SK-N-SH (cell line): Measurements from ENCODE around the gene TUBA4B. TPM values are rescaled to one million over a fixed set of nuclear protein-coding genes. Genes with fewer than 3 reads are reported as not detected.

Experiments used
- CTCF ChIA-PET: fragments of 300-600, 350-600 bp; formaldehyde crosslinking; extraction: SDS; loops from one replicate; lab custom pipeline; 2021; lab: Yijun Ruan, JAX
- POLR2A ChIA-PET: fragments of 350-600 bp; sonication (Branson Sonifier 250); formaldehyde crosslinking; extraction: SDS; loops from one replicate; lab custom pipeline; 2020; ENCODE audit warnings: antibody characterized with exemption, inconsistent platforms; lab: Yijun Ruan, JAX
- DNase-seq: peaks from one replicate; pipeline ENCODE4 v3.0.0; 2012
- H2AFZ ChIP-seq: fragments of 200-600 bp; sonication (generic); 2 replicates; pipeline ENCODE4 v1.8.1; 2016; ENCODE audit warnings: antibody characterized with exemption, mild to moderate bottlenecking, low read depth
- H3F3A ChIP-seq: fragments of 200-600 bp; sonication (generic); replicated peaks from 2 replicates; pipeline ENCODE3; 2016; ENCODE audit warnings: antibody characterized with exemption, mild to moderate bottlenecking; ENCODE audit not compliant: insufficient read depth
- H3K27ac ChIP-seq, 2 experiments: fragments of 200-500 bp in 1 of 2; fragments of 200-600 bp in 1 of 2; sonication (Bioruptor generic) in 1 of 2; sonication (generic), shearing (Covaris generic) in 1 of 2; 2 replicates each; pipeline versions ENCODE4 v1.5.1 to v1.6.1; 2014 to 2016; ENCODE audit warnings: low read depth in 2 of 2, inconsistent platforms in 1 of 2, low read length in 1 of 2, mild to moderate bottlenecking in 1 of 2, mixed read lengths in 1 of 2
- H3K27me3 ChIP-seq: fragments of 200-600 bp; sonication (generic), shearing (Covaris generic); 2 replicates; pipeline ENCODE4 v1.6.1; 2016; ENCODE audit warnings: mixed run types; ENCODE audit not compliant: insufficient read depth
- H3K36me3 ChIP-seq, 2 experiments: fragments of 200-500 bp in 1 of 2; fragments of 200-600 bp in 1 of 2; sonication (Bioruptor generic) in 1 of 2; sonication (generic) in 1 of 2; replicated peaks in 1 of 2; 2 replicates each; pipeline versions ENCODE3 to v1.5.1; 2014 to 2016; ENCODE audit warnings: low read length in 1 of 2, mild to moderate bottlenecking in 1 of 2; ENCODE audit not compliant: insufficient read depth in 2 of 2, control insufficient read depth in 1 of 2
- H3K4me1 ChIP-seq, 2 experiments: fragments of 200-500 bp in 1 of 2; fragments of 200-600 bp in 1 of 2; sonication (Bioruptor generic) in 1 of 2; sonication (generic), shearing (Covaris generic) in 1 of 2; 2 replicates each; pipeline versions ENCODE4 v1.5.1 to v1.6.1; 2014 to 2016; ENCODE audit warnings: low read depth in 1 of 2, low read length in 1 of 2, mixed run types in 1 of 2; ENCODE audit not compliant: insufficient read depth in 2 of 2, control insufficient read depth in 1 of 2
- H3K4me2 ChIP-seq: fragments of 200-600 bp; sonication (generic), shearing (Covaris generic); 2 replicates; pipeline ENCODE4 v1.6.1; 2017; ENCODE audit warnings: mixed run types
- H3K4me3 ChIP-seq, 2 experiments: fragments of 200-500 bp in 1 of 2; fragments of 200-600 bp in 1 of 2; sonication (Bioruptor generic) in 1 of 2; sonication (generic), shearing (Covaris generic) in 1 of 2; 2 replicates each; pipeline versions ENCODE4 v1.5.1 to v1.8.1; 2014 to 2016; ENCODE audit warnings: low read depth in 2 of 2, inconsistent platforms in 1 of 2, low read length in 1 of 2, mild to moderate bottlenecking in 1 of 2, mixed read lengths in 1 of 2, moderate library complexity in 1 of 2
- H3K79me2 ChIP-seq: fragments of 200-600 bp; sonication (generic); 2 replicates; pipeline ENCODE4 v1.8.1; 2017; ENCODE audit warnings: mild to moderate bottlenecking; ENCODE audit not compliant: insufficient read depth
- H3K9ac ChIP-seq: fragments of 200-600 bp; sonication (generic); 2 replicates; pipeline ENCODE4 v1.6.1; 2017; ENCODE audit warnings: mixed run types
- H3K9me2 ChIP-seq: fragments of 200-600 bp; sonication (generic); 2 replicates; pipeline ENCODE4 v1.6.1; 2017; ENCODE audit warnings: mixed run types
- H3K9me3 ChIP-seq: fragments of 200-600 bp; sonication (generic); 2 replicates; pipeline ENCODE4 v1.6.1; 2017; ENCODE audit warnings: mixed run types, mild to moderate bottlenecking, moderate library complexity
- H4K20me1 ChIP-seq: fragments of 200-600 bp; sonication (generic); 2 replicates; pipeline ENCODE4 v1.6.1; 2017; ENCODE audit warnings: mild to moderate bottlenecking, mixed run types; ENCODE audit not compliant: insufficient read depth
- EZH2phosphoT487 ChIP-seq: fragments of 200-600 bp; sonication (generic); IDR thresholded peaks from 2 replicates; pipeline ENCODE4 v1.6.1; 2017; ENCODE audit warnings: low read depth, mixed run types, mild to moderate bottlenecking, antibody characterized with exemption, moderate library complexity, borderline replicate concordance
- FOSL2 ChIP-seq: IDR thresholded peaks from 2 replicates; pipeline ENCODE4 v1.4.0; 2012; ENCODE audit warnings: low read depth, mild to moderate bottlenecking, moderate library complexity, borderline replicate concordance
- FOXJ3 ChIP-seq: sonication (generic); formaldehyde crosslinking; IDR thresholded peaks from 2 replicates; pipeline ENCODE4 v1.5.1; 2020; ENCODE audit warnings: mild to moderate bottlenecking, missing genetic modification reagents
- GATA2 ChIP-seq: sonication (generic); formaldehyde crosslinking; IDR thresholded peaks from 2 replicates; pipeline ENCODE4 v1.5.0; 2020; ENCODE audit warnings: mild to moderate bottlenecking, missing genetic modification reagents
- MEF2A ChIP-seq: IDR thresholded peaks from 2 replicates; pipeline ENCODE4 v1.4.0; 2012; ENCODE audit warnings: low read depth, borderline replicate concordance
- NRF1 ChIP-seq: IDR thresholded peaks from 2 replicates; pipeline ENCODE4 v1.6.1; 2012; ENCODE audit warnings: low read depth, mild to moderate bottlenecking, low read length
- RAD21 ChIP-seq: IDR thresholded peaks from 2 replicates; pipeline ENCODE4 v1.6.1; 2012; ENCODE audit warnings: mild to moderate bottlenecking, low read length
- RCOR1 ChIP-seq: fragments of 150-350 bp; IDR thresholded peaks from 2 replicates; pipeline ENCODE4 v1.6.1; 2017; ENCODE audit warnings: antibody characterized with exemption, low read length
- RFX5 ChIP-seq: IDR thresholded peaks from 2 replicates; pipeline ENCODE4 v1.6.1; 2012; ENCODE audit warnings: mild to moderate bottlenecking, improper control_type of control experiment, low read length
- RXRA ChIP-seq: IDR thresholded peaks from 2 replicates; pipeline ENCODE4 v1.4.0; 2012; ENCODE audit warnings: low read depth, mild to moderate bottlenecking, borderline replicate concordance
- SIN3A ChIP-seq: IDR thresholded peaks from 2 replicates; pipeline ENCODE4 v1.6.1; 2012; ENCODE audit warnings: low read depth, mild to moderate bottlenecking, low read length, moderate library complexity, borderline replicate concordance
- TAF1 ChIP-seq: IDR thresholded peaks from 2 replicates; pipeline ENCODE4 v1.6.1; 2012; ENCODE audit warnings: low read depth, mild to moderate bottlenecking, low read length, moderate library complexity, borderline replicate concordance
- TCF12 ChIP-seq: IDR thresholded peaks from 2 replicates; pipeline ENCODE4 v1.4.0; 2012
- YY1 ChIP-seq: IDR thresholded peaks from 2 replicates; pipeline ENCODE4 v1.4.0; 2012; ENCODE audit warnings: low read depth, mild to moderate bottlenecking
- WGBS: methylation state at CpG from one replicate; pipeline ENCODE4 v1.1.6; 2017; ENCODE audit warnings: low lambda C conversion rate; 5-methylcytosine and 5-hydroxymethylcytosine counted together
- polyA plus RNA-seq, 3 experiments: library from polyadenylated mRNA; depleted of rRNA; stranded (reverse); fragments of >200 nt; gene quantifications; 2 replicates each; pipeline ENCODE4 v1.2.3, GENCODE V29; 2012
- TF ChIP-seq, protein P1 (sequence below): IDR thresholded peaks from 2 replicates; pipeline ENCODE4; 2012
- TF ChIP-seq, protein P2 (sequence below): fragments of 150-350 bp; IDR thresholded peaks from 2 replicates; pipeline ENCODE4 v1.6.1; 2016; ENCODE audit warnings: mild to moderate bottlenecking, low read depth, low read length
- TF ChIP-seq, protein P3 (sequence below): IDR thresholded peaks from 2 replicates; pipeline ENCODE4 v1.4.0; 2012; ENCODE audit warnings: low read depth, borderline replicate concordance
- TF ChIP-seq, protein P4 (sequence below): IDR thresholded peaks from 2 replicates; pipeline ENCODE4 v1.6.1; 2012; ENCODE audit warnings: mild to moderate bottlenecking, low read depth, low read length, moderate library complexity

The TUBA4B gene
- polyA plus RNA-seq, 1 of the 3 experiments (the other 2 are of a cell fraction) = 0.03 TPM

DNA sequence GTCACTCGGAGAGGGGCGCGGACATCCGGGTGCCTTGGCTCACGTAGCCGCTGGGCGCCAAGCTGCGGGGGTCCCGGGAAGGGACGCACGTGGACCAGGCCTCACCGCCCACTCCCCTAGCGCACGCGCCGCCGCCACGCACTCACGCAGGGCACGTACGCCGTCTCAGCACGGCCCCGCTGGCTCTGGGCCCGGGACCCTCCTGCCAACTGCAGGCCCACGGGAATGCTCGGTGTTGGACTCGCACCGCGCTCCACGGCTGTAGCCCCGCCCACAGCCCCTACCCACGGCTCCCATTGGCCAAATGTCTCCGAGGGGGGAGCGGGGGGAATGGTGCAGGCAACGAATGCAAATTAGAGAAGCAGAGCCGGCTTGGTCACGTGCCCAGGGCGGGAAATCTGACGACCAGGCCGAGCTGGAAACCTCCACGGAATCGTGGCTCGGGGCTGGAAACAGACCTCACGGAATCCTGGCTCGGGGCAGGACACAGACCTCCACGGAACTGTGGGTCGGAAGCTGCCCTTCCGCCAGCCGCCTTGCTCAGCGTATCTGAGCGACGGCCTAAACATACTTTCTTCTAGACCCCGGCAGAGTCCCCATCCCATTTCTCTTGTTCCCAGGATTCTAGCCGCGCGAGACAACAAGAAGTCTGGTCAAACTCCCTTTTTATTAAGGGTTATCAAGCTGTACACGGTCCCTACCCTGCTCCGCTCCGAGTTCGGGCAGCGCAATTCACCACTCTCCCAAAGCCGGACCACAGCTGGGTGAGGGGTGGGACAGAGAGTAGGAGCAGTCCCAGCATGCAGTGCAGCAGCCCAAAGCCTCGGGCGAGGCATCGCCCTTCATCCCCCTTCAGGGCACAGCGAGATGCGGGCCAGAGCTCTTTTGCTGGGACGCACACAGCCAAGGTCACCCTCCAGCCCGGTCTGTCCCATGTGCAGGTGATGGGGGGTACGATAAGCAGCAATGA, 34.0 kb upstream of the TUBA4B start, which contains the start of gene ABCB6 (continued):
- TF ChIP-seq EZH2phosphoT487 (no peak), RXRA (no peak), NRF1 (peak; percentile 46), FOSL2 (no peak), TCF12 (no peak), FOXJ3 (CRISPR knock-in tag) (no peak), YY1 (no peak), TAF1 (peak; percentile 57; the same call in 1 of the 2 replicates), SIN3A (peak; percentile 67)
- TF ChIP-seq, protein P1, sequence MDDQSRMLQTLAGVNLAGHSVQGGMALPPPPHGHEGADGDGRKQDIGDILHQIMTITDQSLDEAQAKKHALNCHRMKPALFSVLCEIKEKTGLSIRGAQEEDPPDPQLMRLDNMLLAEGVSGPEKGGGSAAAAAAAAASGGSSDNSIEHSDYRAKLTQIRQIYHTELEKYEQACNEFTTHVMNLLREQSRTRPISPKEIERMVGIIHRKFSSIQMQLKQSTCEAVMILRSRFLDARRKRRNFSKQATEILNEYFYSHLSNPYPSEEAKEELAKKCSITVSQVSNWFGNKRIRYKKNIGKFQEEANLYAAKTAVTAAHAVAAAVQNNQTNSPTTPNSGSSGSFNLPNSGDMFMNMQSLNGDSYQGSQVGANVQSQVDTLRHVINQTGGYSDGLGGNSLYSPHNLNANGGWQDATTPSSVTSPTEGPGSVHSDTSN = no peak
- TF ChIP-seq, protein P2, sequence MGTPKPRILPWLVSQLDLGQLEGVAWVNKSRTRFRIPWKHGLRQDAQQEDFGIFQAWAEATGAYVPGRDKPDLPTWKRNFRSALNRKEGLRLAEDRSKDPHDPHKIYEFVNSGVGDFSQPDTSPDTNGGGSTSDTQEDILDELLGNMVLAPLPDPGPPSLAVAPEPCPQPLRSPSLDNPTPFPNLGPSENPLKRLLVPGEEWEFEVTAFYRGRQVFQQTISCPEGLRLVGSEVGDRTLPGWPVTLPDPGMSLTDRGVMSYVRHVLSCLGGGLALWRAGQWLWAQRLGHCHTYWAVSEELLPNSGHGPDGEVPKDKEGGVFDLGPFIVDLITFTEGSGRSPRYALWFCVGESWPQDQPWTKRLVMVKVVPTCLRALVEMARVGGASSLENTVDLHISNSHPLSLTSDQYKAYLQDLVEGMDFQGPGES = no peak

DNA sequence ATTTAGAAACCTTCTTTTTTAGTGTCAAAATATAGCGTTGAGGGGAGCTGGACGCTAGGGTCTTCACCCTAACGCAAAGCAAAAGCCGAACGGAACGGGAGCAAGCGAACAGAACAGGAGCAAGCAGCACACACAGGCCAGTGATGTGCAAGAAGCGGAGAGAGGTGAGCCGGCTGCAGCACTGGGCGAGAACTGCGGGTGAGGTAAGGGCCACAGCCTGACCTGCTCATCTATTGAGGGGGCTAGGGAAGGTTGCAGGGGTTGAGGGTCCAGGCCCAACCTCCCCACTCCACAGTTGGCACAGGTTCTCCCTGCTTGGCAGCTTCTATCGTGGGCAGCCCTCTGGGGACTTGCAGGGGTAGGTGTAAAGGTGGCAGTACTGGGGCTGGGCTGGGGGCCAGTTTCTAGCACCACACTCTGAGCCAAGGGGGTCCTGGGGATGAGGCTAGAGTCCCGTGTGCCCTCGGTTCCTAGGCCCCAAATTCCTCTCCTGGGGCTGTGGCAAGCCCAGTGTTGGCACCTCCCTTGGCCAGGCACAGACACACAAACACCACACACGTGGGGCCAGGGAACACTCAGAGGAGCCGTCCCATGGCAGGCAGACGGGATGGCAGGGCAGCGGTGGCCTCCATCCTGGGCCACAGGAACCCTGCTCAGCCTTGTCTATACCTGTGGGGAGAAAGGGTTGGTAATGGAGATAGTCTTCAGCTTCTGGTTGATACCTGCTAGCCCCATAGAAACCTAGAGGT, 33.1 kb upstream of the TUBA4B start:
- H3K79me2 ChIP-seq = no peaks in the 10 kb centered on the region
- TF ChIP-seq, protein P1 = no peak
- no peak for TF ChIP-seq RAD21
- TF ChIP-seq RFX5 = no peak
- TF ChIP-seq RXRA = no peak
- TF ChIP-seq, protein P3, sequence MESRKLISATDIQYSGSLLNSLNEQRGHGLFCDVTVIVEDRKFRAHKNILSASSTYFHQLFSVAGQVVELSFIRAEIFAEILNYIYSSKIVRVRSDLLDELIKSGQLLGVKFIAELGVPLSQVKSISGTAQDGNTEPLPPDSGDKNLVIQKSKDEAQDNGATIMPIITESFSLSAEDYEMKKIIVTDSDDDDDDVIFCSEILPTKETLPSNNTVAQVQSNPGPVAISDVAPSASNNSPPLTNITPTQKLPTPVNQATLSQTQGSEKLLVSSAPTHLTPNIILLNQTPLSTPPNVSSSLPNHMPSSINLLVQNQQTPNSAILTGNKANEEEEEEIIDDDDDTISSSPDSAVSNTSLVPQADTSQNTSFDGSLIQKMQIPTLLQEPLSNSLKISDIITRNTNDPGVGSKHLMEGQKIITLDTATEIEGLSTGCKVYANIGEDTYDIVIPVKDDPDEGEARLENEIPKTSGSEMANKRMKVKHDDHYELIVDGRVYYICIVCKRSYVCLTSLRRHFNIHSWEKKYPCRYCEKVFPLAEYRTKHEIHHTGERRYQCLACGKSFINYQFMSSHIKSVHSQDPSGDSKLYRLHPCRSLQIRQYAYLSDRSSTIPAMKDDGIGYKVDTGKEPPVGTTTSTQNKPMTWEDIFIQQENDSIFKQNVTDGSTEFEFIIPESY = no peak
- no peak for TF ChIP-seq MEF2A
- TF ChIP-seq RCOR1 = no peak
- no peak for TF ChIP-seq GATA2 (CRISPR knock-in tag)
- TF ChIP-seq, protein P4, sequence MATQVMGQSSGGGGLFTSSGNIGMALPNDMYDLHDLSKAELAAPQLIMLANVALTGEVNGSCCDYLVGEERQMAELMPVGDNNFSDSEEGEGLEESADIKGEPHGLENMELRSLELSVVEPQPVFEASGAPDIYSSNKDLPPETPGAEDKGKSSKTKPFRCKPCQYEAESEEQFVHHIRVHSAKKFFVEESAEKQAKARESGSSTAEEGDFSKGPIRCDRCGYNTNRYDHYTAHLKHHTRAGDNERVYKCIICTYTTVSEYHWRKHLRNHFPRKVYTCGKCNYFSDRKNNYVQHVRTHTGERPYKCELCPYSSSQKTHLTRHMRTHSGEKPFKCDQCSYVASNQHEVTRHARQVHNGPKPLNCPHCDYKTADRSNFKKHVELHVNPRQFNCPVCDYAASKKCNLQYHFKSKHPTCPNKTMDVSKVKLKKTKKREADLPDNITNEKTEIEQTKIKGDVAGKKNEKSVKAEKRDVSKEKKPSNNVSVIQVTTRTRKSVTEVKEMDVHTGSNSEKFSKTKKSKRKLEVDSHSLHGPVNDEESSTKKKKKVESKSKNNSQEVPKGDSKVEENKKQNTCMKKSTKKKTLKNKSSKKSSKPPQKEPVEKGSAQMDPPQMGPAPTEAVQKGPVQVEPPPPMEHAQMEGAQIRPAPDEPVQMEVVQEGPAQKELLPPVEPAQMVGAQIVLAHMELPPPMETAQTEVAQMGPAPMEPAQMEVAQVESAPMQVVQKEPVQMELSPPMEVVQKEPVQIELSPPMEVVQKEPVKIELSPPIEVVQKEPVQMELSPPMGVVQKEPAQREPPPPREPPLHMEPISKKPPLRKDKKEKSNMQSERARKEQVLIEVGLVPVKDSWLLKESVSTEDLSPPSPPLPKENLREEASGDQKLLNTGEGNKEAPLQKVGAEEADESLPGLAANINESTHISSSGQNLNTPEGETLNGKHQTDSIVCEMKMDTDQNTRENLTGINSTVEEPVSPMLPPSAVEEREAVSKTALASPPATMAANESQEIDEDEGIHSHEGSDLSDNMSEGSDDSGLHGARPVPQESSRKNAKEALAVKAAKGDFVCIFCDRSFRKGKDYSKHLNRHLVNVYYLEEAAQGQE = no peak
- no peak for TF ChIP-seq FOSL2
- H2AFZ ChIP-seq = no peak overlapping the region
- DNase-seq = no peak
- WGBS = 98% methylated on average over 13 of the region's 18 CpGs
- H3K4me2 ChIP-seq = 0 out of 2 replicates have a peak overlapping the region, but pooled peaks have one; percentile 100
- H3F3A ChIP-seq = peaks cover 27% of the 10 kb centered on the region
- H3K9ac ChIP-seq = no peak overlapping the region
- H3K9me2 ChIP-seq = no peaks in the 10 kb centered on the region
- ChIA-PET CTCF (interaction anchor here (1.0 to 4.7 kb wide), 7 partner anchors 9 to 224 kb away, joined by 3 to 26 read pairs (median 3); partner anchors contain the start of genes ANKZF1, ATG9A, NHEJ1 and ZFAND2B), POLR2A (interaction anchor here (0.9 to 2.5 kb wide), 3 partner anchors 10 to 59 kb away, joined by 3 to 19 read pairs (median 6); partner anchors contain the start of genes ANKZF1, ATG9A and DNAJB2)
- H3K27me3 ChIP-seq = no peaks in the 10 kb centered on the region
- peaks cover 5 to 30% of the 10 kb centered on the region in 2 experiments; a peak in 3 of 4 replicates for H3K4me1 ChIP-seq
- H4K20me1 ChIP-seq = no peaks in the 10 kb centered on the region
- H3K36me3 ChIP-seq = peaks cover 13 to 53% of the 10 kb centered on the region in 2 experiments
- no peaks in the 10 kb centered on the region for H3K9me3 ChIP-seq
- H3K4me3 ChIP-seq = no peak overlapping the region
- H3K27ac ChIP-seq = no peak overlapping the region
